Adrenal gland (tissue), 12 donors: ENCODE data around the gene CFAP74. TPM values are rescaled to one million over a fixed set of nuclear protein-coding genes. Genes with fewer than 3 reads are reported as not detected.

Experiments
- DNase-seq, 7 donors: peaks; one replicate each; pipeline ENCODE4 v3.0.0-alpha.2; 2019 to 2020
- H3K27ac ChIP-seq, 5 donors: fragments of 200-600 bp; sonication (generic) in 4 of 5; 1 replicate in 3 of 5; 2 replicates in 2 of 5; pipeline versions ENCODE4 v1.5.1 to v1.8.0; 2016 to 2020; ENCODE audit warnings: mild to moderate bottlenecking in 1 of 5
- H3K27me3 ChIP-seq: fragments of 200-600 bp; 2 replicates; pipeline ENCODE4 v1.8.0; 2021
- H3K36me3 ChIP-seq, 2 donors: fragments of 200-600 bp; replicated peaks in 1 of 2; 1 replicate in 1 of 2; 2 replicates in 1 of 2; pipeline versions ENCODE4 v1.5.1 to v1.8.0; 2018 to 2022
- H3K4me1 ChIP-seq, 2 donors: fragments of 200-600 bp; replicated peaks in 1 of 2; 1 replicate in 1 of 2; 2 replicates in 1 of 2; pipeline versions ENCODE4 v1.5.1 to v1.8.0; 2018 to 2021
- H3K4me3 ChIP-seq, 4 donors: fragments of 200-600 bp; sonication (generic) in 3 of 4; one replicate each; pipeline ENCODE4 v1.5.1; 2016 to 2018
- H3K9me3 ChIP-seq, 3 donors: fragments of 200-600 bp; sonication (generic) in 1 of 3; replicated peaks in 1 of 3; 1 replicate in 2 of 3; 2 replicates in 1 of 3; pipeline versions ENCODE4 v1.5.1 to v1.8.0; 2016 to 2021
- CTCF ChIP-seq, 6 experiments: fragments of 450-650 bp in 4 of 6; fragments of 200-600 bp in 2 of 6; sonication (generic) in 1 of 6; IDR thresholded peaks; 1 replicate in 5 of 6; 2 replicates in 1 of 6; pipeline versions ENCODE4 v1.5.1 to v1.8.0; 2016 to 2021; ENCODE audit warnings: antibody characterized with exemption in 6 of 6, mild to moderate bottlenecking in 2 of 6, moderate library complexity in 1 of 6
- POLR2A ChIP-seq, 2 donors: fragments of 450-650 bp; IDR thresholded peaks; one replicate each; pipeline ENCODE4 v1.6.1; 2017; ENCODE audit warnings: antibody characterized with exemption in 2 of 2, mild to moderate bottlenecking in 2 of 2, moderate library complexity in 1 of 2
- WGBS, 4 donors: extraction: QIAGEN DNeasy Blood & Tissue Kit in 2 of 4; methylation state at CpG; one replicate each; pipeline versions ENCODE4 v1.1.5 to v1.1.7; 2013 to 2017; 5-methylcytosine and 5-hydroxymethylcytosine counted together
- intact Hi-C, 2 donors: fragments of 100-400 bp; cut with DNase I; formaldehyde crosslinking; loops; one replicate each; pipeline versions ENCODE4 v1.14.1 to v1.15.0; 2022 to 2023
- polyA plus RNA-seq, 3 donors: library from polyadenylated mRNA; stranded (reverse); fragments of 200-250 nt in 2 of 3; fragments of 350-450 nt in 1 of 3; fragmentation: Illumina TruSeq in 1 of 3; extraction: RNeasy Lipid Tissue Mini Kit (QIAGEN cat#74804) in 1 of 3; gene quantifications; one replicate each; pipeline ENCODE4 v1.2.3, GENCODE V29; 2013 to 2014
- total RNA-seq, 9 donors: library from RNA; depleted of rRNA in 4 of 9; stranded (reverse); fragments of >200 nt in 4 of 9; fragments of 120-200 nt in 1 of 9; fragmentation: NEBNext Ultra II Directional in 1 of 9; extraction: Animal tissue kit (Norgen Biotek cat#: 25700) in 1 of 9; gene quantifications; one replicate each; pipeline versions ENCODE4 v1.1.0 to v1.2.4, GENCODE V29; 2013 to 2023
- donor health status: healthy with polysubstance abuse.
- donor health status: Bipolar disorder and iron deficiency.
- donor health status: DM: yes; HTN: yes; CAD: no.
- donor health status: DM: no; HTN: no; CAD: no.
- donor health status: DM: no; HTN: no; CAD: no.
- donor health status: DM: yes; HTN: yes; CAD: no.

CFAP74 gene
- total and polyA plus RNA-seq, 12 donors = 0.11 to 7.6 (median 2.8) TPM; not detected in 1

GRCh38 chr1:1959459-1959839 lies 44.1 kb downstream of the CFAP74 start:
- peak overlapping the region in 1 of 4 donors; percentile 31 for H3K4me3 ChIP-seq
- no peaks in the 10 kb centered on the region for H3K27me3 ChIP-seq
- WGBS, 4 donors = 73 to 81% (median 75%) methylated on average over 6 to 12 of the region's 12 CpGs
- DNase-seq = no peak
- TF ChIP-seq POLR2A (IDR thresholded peaks at IDR 0.05) (no peak), CTCF (IDR thresholded peaks at IDR 0.05) (no peak)
- H3K27ac ChIP-seq = no peak overlapping the region
- H3K9me3 ChIP-seq = no peaks in the 10 kb centered on the region
- H3K4me1 ChIP-seq = peaks cover 0 to 8% of the 10 kb centered on the region in 2 donors
- H3K36me3 ChIP-seq = no peaks in the 10 kb centered on the region
- intact Hi-C loops = loop anchor here (5.0 kb wide), 2 partner anchors 83 to 88 kb away; no protein-coding TSS in a partner anchor

- Histone ChIP-seq H3K36me3 (no peaks in the 10 kb centered on the region), H3K4me3 (no peak overlapping the region), H3K27ac (no peak overlapping the region), H3K27me3 (no peaks in the 10 kb centered on the region), H3K4me1 (peaks cover 0 to 8% of the 10 kb centered on the region in 2 donors), H3K9me3 (no peaks in the 10 kb centered on the region)
- 77 to 81% (median 78%) methylated on average over 27 to 29 of the region's 29 CpGs for WGBS, 4 donors
- peak in 1 of 7 donors; percentile 21 for DNase-seq
- intact Hi-C loops = loop anchor here (5.0 kb wide), 2 partner anchors 84 to 89 kb away; no protein-coding TSS in a partner anchor
- TF ChIP-seq CTCF (IDR thresholded peaks at IDR 0.05) (no peak), POLR2A (IDR thresholded peaks at IDR 0.05) (no peak)
Observed at GRCh38 chr1:1958071-1958541, 45.5 kb downstream of the CFAP74 start.

GRCh38 chr1:1957533-1957961 lies 46.0 kb downstream of the CFAP74 start:
- intact Hi-C loops = loop anchor here (5.0 kb wide), 2 partner anchors 85 to 90 kb away; no protein-coding TSS in a partner anchor
- no peak for DNase-seq
- Histone ChIP-seq H3K4me3 (no peak overlapping the region), H3K9me3 (no peaks in the 10 kb centered on the region), H3K36me3 (no peaks in the 10 kb centered on the region), H3K4me1 (peaks cover 0 to 8% of the 10 kb centered on the region in 2 donors), H3K27me3 (no peaks in the 10 kb centered on the region), H3K27ac (no peak overlapping the region)
- 81 to 92% (median 87%) methylated on average over 8 to 22 of the region's 22 CpGs for WGBS, 4 donors
- TF ChIP-seq CTCF (IDR thresholded peaks at IDR 0.05) = no peak
- no peak for TF ChIP-seq POLR2A (IDR thresholded peaks at IDR 0.05)

- Histone ChIP-seq H3K27ac (no peak overlapping the region), H3K4me3 (no peak overlapping the region), H3K9me3 (no peaks in the 10 kb centered on the region), H3K27me3 (no peaks in the 10 kb centered on the region), H3K4me1 (peaks cover 0 to 8% of the 10 kb centered on the region in 2 donors), H3K36me3 (no peaks in the 10 kb centered on the region)
- TF ChIP-seq CTCF (IDR thresholded peaks at IDR 0.05) = no peak
- TF ChIP-seq POLR2A (IDR thresholded peaks at IDR 0.05) = no peak
- intact Hi-C loops = loop anchor here (5.0 kb wide), 2 partner anchors 85 to 90 kb away; no protein-coding TSS in a partner anchor
- DNase-seq = no peak
- 88 to 94% (median 92%) methylated on average over 18 to 38 of the region's 38 CpGs for WGBS, 4 donors
Observed at GRCh38 chr1:1956586-1957532, 46.7 kb downstream of the CFAP74 start.
